ENCODE results near the gene CEP78. TPM values are rescaled to one million over a fixed set of nuclear protein-coding genes. Genes with fewer than 3 reads are reported as not detected.
"Not testable (repeated sequence)": the region's sequence is repeated elsewhere in the genome, so short reads cannot be mapped to it uniquely, and the experiment has no call there.

Gene CEP78
- total RNA-seq, 1 donor from 2014 or later, result 13.9 TPM

GRCh38 chr9:78215706-78216105 is 20.2 kb upstream of the CEP78 start:
- no peak for TF ChIP-seq CTCF (IDR thresholded peaks at IDR 0.05)
- Mint-ChIP-seq H3K9me3 (ENCODE audit: unreplicated experiment) (no peaks in the 10 kb centered on the region), H3K27ac (ENCODE audit: unreplicated experiment) (no peak overlapping the region), H3K4me1 (ENCODE audit: unreplicated experiment) (no peaks in the 10 kb centered on the region), H3K4me3 (ENCODE audit: unreplicated experiment) (no peak overlapping the region), H3K36me3 (ENCODE audit: unreplicated experiment) (no peaks in the 10 kb centered on the region), H3K27me3 (ENCODE audit: unreplicated experiment) (peaks cover 4% of the 10 kb centered on the region)
- DNase-seq (ENCODE audit: extremely low spot score, unreplicated experiment), result no peak

- Mint-ChIP-seq H3K9me3 (ENCODE audit: unreplicated experiment) (no peaks in the 10 kb centered on the region), H3K4me3 (ENCODE audit: unreplicated experiment) (no peak overlapping the region), H3K27ac (ENCODE audit: unreplicated experiment) (no peak overlapping the region), H3K27me3 (ENCODE audit: unreplicated experiment) (peaks cover 8% of the 10 kb centered on the region), H3K36me3 (ENCODE audit: unreplicated experiment) (no peaks in the 10 kb centered on the region), H3K4me1 (ENCODE audit: unreplicated experiment) (no peaks in the 10 kb centered on the region)
- DNase-seq (ENCODE audit: extremely low spot score, unreplicated experiment), result no peak
- no peak for TF ChIP-seq CTCF (IDR thresholded peaks at IDR 0.05)
These were observed 17.0 kb upstream of the CEP78 start for GRCh38 chr9:78218890-78219289.

GRCh38 chr9:78221425-78221824 is 14.4 kb upstream of the CEP78 start:
- no peak overlapping the region for H3K4me3 Mint-ChIP-seq (ENCODE audit: unreplicated experiment)
- H3K4me1 Mint-ChIP-seq (ENCODE audit: unreplicated experiment), result no peaks in the 10 kb centered on the region
- DNase-seq (ENCODE audit: extremely low spot score, unreplicated experiment), result no peak

GRCh38 chr9:78221841-78222240 is 14.0 kb upstream of the CEP78 start:
- not testable (repeated sequence) for H3K27me3 Mint-ChIP-seq (ENCODE audit: unreplicated experiment); H3K9me3 Mint-ChIP-seq (ENCODE audit: unreplicated experiment); H3K4me1 Mint-ChIP-seq (ENCODE audit: unreplicated experiment); H3K4me3 Mint-ChIP-seq (ENCODE audit: unreplicated experiment); H3K27ac Mint-ChIP-seq (ENCODE audit: unreplicated experiment); H3K36me3 Mint-ChIP-seq (ENCODE audit: unreplicated experiment); DNase-seq (ENCODE audit: extremely low spot score, unreplicated experiment)

More at GRCh38 chr9:78221425-78221824, 14.4 kb upstream of the CEP78 start:
- Mint-ChIP-seq H3K36me3 (ENCODE audit: unreplicated experiment) (no peaks in the 10 kb centered on the region), H3K9me3 (ENCODE audit: unreplicated experiment) (no peaks in the 10 kb centered on the region), H3K27ac (ENCODE audit: unreplicated experiment) (no peak overlapping the region), H3K27me3 (ENCODE audit: unreplicated experiment) (peaks cover 8% of the 10 kb centered on the region)
- no peak for TF ChIP-seq CTCF (IDR thresholded peaks at IDR 0.05)

GRCh38 chr9:78230761-78231160 is 5.1 kb upstream of the CEP78 start:
- no peaks in the 10 kb centered on the region for H3K9me3 Mint-ChIP-seq (ENCODE audit: unreplicated experiment)
- peaks cover 8% of the 10 kb centered on the region for H3K4me1 Mint-ChIP-seq (ENCODE audit: unreplicated experiment)
- DNase-seq (ENCODE audit: extremely low spot score, unreplicated experiment), result no peak
- H3K36me3 Mint-ChIP-seq (ENCODE audit: unreplicated experiment), result no peaks in the 10 kb centered on the region
- no peak overlapping the region for H3K4me3 Mint-ChIP-seq (ENCODE audit: unreplicated experiment)
- H3K27me3 Mint-ChIP-seq (ENCODE audit: unreplicated experiment), result no peaks in the 10 kb centered on the region
- no peak for TF ChIP-seq CTCF (IDR thresholded peaks at IDR 0.05)
- no peak overlapping the region for H3K27ac Mint-ChIP-seq (ENCODE audit: unreplicated experiment)

- DNase-seq (ENCODE audit: extremely low spot score, unreplicated experiment); H3K27ac Mint-ChIP-seq (ENCODE audit: unreplicated experiment); H3K9me3 Mint-ChIP-seq (ENCODE audit: unreplicated experiment); H3K4me3 Mint-ChIP-seq (ENCODE audit: unreplicated experiment); H3K36me3 Mint-ChIP-seq (ENCODE audit: unreplicated experiment); H3K27me3 Mint-ChIP-seq (ENCODE audit: unreplicated experiment): not testable (repeated sequence)
- H3K4me1 Mint-ChIP-seq (ENCODE audit: unreplicated experiment), result peaks cover 15% of the 10 kb centered on the region
These were observed 3.4 kb upstream of the CEP78 start for GRCh38 chr9:78232471-78232870.
